Neural progenitor cell (in vitro differentiated cells): Measurements from ENCODE around the gene SLC25A12. TPM values are rescaled to one million over a fixed set of nuclear protein-coding genes. Genes with fewer than 3 reads are reported as not detected.

ENCODE experiments used
- DNase-seq: peaks from one replicate; pipeline ENCODE4 v3.0.0-alpha.2; 2016; ENCODE audit warnings: low spot score
- H2AFZ ChIP-seq: fragments of 200-600 bp; sonication (generic); replicated peaks from 2 replicates; pipeline ENCODE4 v1.6.1; 2016; ENCODE audit warnings: antibody characterized with exemption
- H3F3A ChIP-seq: fragments of 200-600 bp; sonication (generic); 2 replicates; pipeline ENCODE4 v1.6.1; 2016; ENCODE audit warnings: antibody characterized with exemption, low read depth
- H3K27ac ChIP-seq: fragments of 200-600 bp; sonication (generic); 2 replicates; pipeline ENCODE4 v1.5.1; 2016; ENCODE audit warnings: mild to moderate bottlenecking
- H3K27me3 ChIP-seq: fragments of 200-600 bp; sonication (generic); 2 replicates; pipeline ENCODE4 v1.6.1; 2016; ENCODE audit warnings: mild to moderate bottlenecking, moderate library complexity
- H3K36me3 ChIP-seq: fragments of 200-600 bp; sonication (generic); 2 replicates; pipeline ENCODE4 v1.5.1; 2016
- H3K4me1 ChIP-seq: fragments of 200-600 bp; sonication (generic); 2 replicates; pipeline ENCODE4 v1.6.1; 2016; ENCODE audit warnings: mixed run types
- H3K4me2 ChIP-seq: fragments of 200-600 bp; sonication (generic); 2 replicates; pipeline ENCODE4 v1.6.1; 2016
- H3K4me3 ChIP-seq: fragments of 200-600 bp; sonication (generic); 2 replicates; pipeline ENCODE4 v1.5.1; 2016
- H3K79me2 ChIP-seq: fragments of 200-600 bp; sonication (generic); 2 replicates; pipeline ENCODE4 v1.6.1; 2016; ENCODE audit warnings: low read depth
- H3K9ac ChIP-seq: fragments of 200-600 bp; sonication (generic); 2 replicates; pipeline ENCODE4 v1.6.1; 2016
- H3K9me3 ChIP-seq: fragments of 200-600 bp; sonication (generic); 2 replicates; pipeline ENCODE4 v1.5.1; 2016; ENCODE audit warnings: low read depth
- H4K20me1 ChIP-seq: fragments of 200-600 bp; sonication (generic); 2 replicates; pipeline ENCODE4 v1.6.1; 2016; ENCODE audit warnings: low read depth
- H3K27ac Mint-ChIP-seq: 3 replicates; pipeline ENCODE4 v1.8.0; 2021; ENCODE audit warnings: mixed read lengths
- H3K27me3 Mint-ChIP-seq: 2 replicates; pipeline ENCODE4 v1.8.0; 2022; ENCODE audit warnings: low read depth, mild to moderate bottlenecking, inconsistent platforms, moderate library complexity, mixed read lengths; ENCODE audit not compliant: insufficient read depth
- H3K36me3 Mint-ChIP-seq: 3 replicates; pipeline ENCODE4 v1.8.0; 2021; ENCODE audit warnings: mixed read lengths
- H3K4me1 Mint-ChIP-seq: 3 replicates; pipeline ENCODE4 v1.8.0; 2021; ENCODE audit warnings: mixed read lengths
- H3K4me3 Mint-ChIP-seq: 3 replicates; pipeline ENCODE4 v1.8.0; 2021; ENCODE audit warnings: mild to moderate bottlenecking, moderate library complexity, mixed read lengths
- H3K9me3 Mint-ChIP-seq: 3 replicates; pipeline ENCODE4 v1.8.0; 2020; ENCODE audit warnings: mixed read lengths
- CTCF ChIP-seq: fragments of 200-600 bp; sonication (generic); IDR thresholded peaks from 2 replicates; pipeline ENCODE4 v1.5.1; 2017; ENCODE audit warnings: antibody characterized with exemption, mild to moderate bottlenecking
- EZH2 ChIP-seq: fragments of 200-600 bp; sonication (generic); IDR thresholded peaks from 2 replicates; pipeline ENCODE4 v1.6.1; 2017; ENCODE audit warnings: antibody characterized with exemption, mild to moderate bottlenecking, moderate library complexity
- EZH2phosphoT487 ChIP-seq: fragments of 200-600 bp; sonication (generic); IDR thresholded peaks from 2 replicates; pipeline ENCODE4 v1.6.1; 2017; ENCODE audit warnings: antibody characterized with exemption
- total RNA-seq: library from RNA; depleted of rRNA; stranded (reverse); fragments of >200 nt; gene quantifications from 2 replicates; pipeline ENCODE4 v1.2.3, GENCODE V29; 2015; ENCODE audit warnings: low replicate concordance

Gene SLC25A12
- total RNA-seq, 1 donor from 2014 or later, result 1.4 TPM

- Histone ChIP-seq H3K79me2 (no peaks in the 10 kb centered on the region), H3K9ac (no peak overlapping the region), H2AFZ (no peak overlapping the region), H3K4me2 (no peak overlapping the region), H3K27ac (no peak overlapping the region), H3K36me3 (no peaks in the 10 kb centered on the region), H3K4me1 (peaks cover 8% of the 10 kb centered on the region), H3K27me3 (no peaks in the 10 kb centered on the region), H3K4me3 (no peak overlapping the region), H4K20me1 (no peaks in the 10 kb centered on the region), H3K9me3 (no peaks in the 10 kb centered on the region), H3F3A (peaks cover 15% of the 10 kb centered on the region)
- Mint-ChIP-seq H3K4me3 (no peak overlapping the region), H3K27me3 (peaks cover 3% of the 10 kb centered on the region), H3K4me1 (peaks cover 7% of the 10 kb centered on the region), H3K27ac (no peak overlapping the region), H3K9me3 (no peaks in the 10 kb centered on the region), H3K36me3 (peaks cover 3% of the 10 kb centered on the region)
- DNase-seq, result no peak
- no peak for TF ChIP-seq CTCF
- TF ChIP-seq EZH2, result no peak
- no peak for TF ChIP-seq EZH2phosphoT487
These were observed 79.9 kb downstream of the SLC25A12 start for GRCh38 chr2:171814174-171814573.

GRCh38 chr2:171813729-171814128 lies 80.3 kb downstream of the SLC25A12 start:
- Histone ChIP-seq H3F3A (peaks cover 14% of the 10 kb centered on the region), H3K9ac (no peak overlapping the region), H3K4me2 (no peak overlapping the region), H3K79me2 (no peaks in the 10 kb centered on the region), H3K9me3 (no peaks in the 10 kb centered on the region), H3K4me1 (peaks cover 8% of the 10 kb centered on the region), H3K27me3 (no peaks in the 10 kb centered on the region), H3K36me3 (no peaks in the 10 kb centered on the region), H3K27ac (no peak overlapping the region), H3K4me3 (no peak overlapping the region), H4K20me1 (no peaks in the 10 kb centered on the region), H2AFZ (no peak overlapping the region)
- peaks cover 5% of the 10 kb centered on the region for H3K36me3 Mint-ChIP-seq
- peaks cover 3% of the 10 kb centered on the region for H3K27me3 Mint-ChIP-seq
- TF ChIP-seq CTCF (no peak), EZH2phosphoT487 (no peak), EZH2 (no peak)
- no peak overlapping the region for H3K4me3 Mint-ChIP-seq
- H3K4me1 Mint-ChIP-seq, result peaks cover 7% of the 10 kb centered on the region
- no peaks in the 10 kb centered on the region for H3K9me3 Mint-ChIP-seq
- no peak for DNase-seq
- H3K27ac Mint-ChIP-seq, result no peak overlapping the region

GRCh38 chr2:171813126-171813525 lies 80.9 kb downstream of the SLC25A12 start:
- Histone ChIP-seq H3K4me3 (no peak overlapping the region), H2AFZ (no peak overlapping the region), H3K36me3 (no peaks in the 10 kb centered on the region), H3K4me2 (no peak overlapping the region), H3K27ac (no peak overlapping the region), H3K27me3 (no peaks in the 10 kb centered on the region), H3K9me3 (no peaks in the 10 kb centered on the region), H3F3A (peaks cover 10% of the 10 kb centered on the region), H3K4me1 (peaks cover 8% of the 10 kb centered on the region), H3K9ac (no peak overlapping the region), H3K79me2 (no peaks in the 10 kb centered on the region), H4K20me1 (no peaks in the 10 kb centered on the region)
- no peak for DNase-seq
- Mint-ChIP-seq H3K36me3 (peaks cover 3% of the 10 kb centered on the region), H3K27me3 (peaks cover 3% of the 10 kb centered on the region), H3K27ac (no peak overlapping the region), H3K9me3 (no peaks in the 10 kb centered on the region), H3K4me3 (no peak overlapping the region), H3K4me1 (peaks cover 7% of the 10 kb centered on the region)
- TF ChIP-seq EZH2phosphoT487, result no peak
- no peak for TF ChIP-seq EZH2
- TF ChIP-seq CTCF, result no peak
